Stimulated activated naive CD8-positive, alpha-beta T cell treated with anti-CD3 and anti-CD28 coated beads, Interleukin-15, Interleukin-2, amounts not matched to agents 100 U/mL and 50 U/mL, for 24 hours (primary cell): Measurements from ENCODE around the gene ISLR.

Source experiments
- ATAC-seq: fragments of 150-1000 bp; cut with Tn5 transposase; one replicate; pipeline ENCODE4 v1.10.0; 2021
- DNase-seq: peaks from one replicate; pipeline ENCODE4 v3.0.0; 2021

ISLR gene

GRCh38 chr15:74172701-74173379 lies 670 bp upstream of the ISLR start:
- ATAC-seq (no peak), DNase-seq (no peak)

- no peak for DNase-seq
- no peak for ATAC-seq
Observed at GRCh38 chr15:74174219-74174957, 878 bp downstream of the ISLR start.

GRCh38 chr15:74174958-74175253 lies 1.4 kb downstream of the ISLR start:
- DNase-seq (no peak), ATAC-seq (no peak)

GRCh38 chr15:74175271-74176191 lies 2.0 kb downstream of the ISLR start:
- DNase-seq (no peak), ATAC-seq (no peak)

GRCh38 chr15:74176262-74177214 lies 3.0 kb downstream of the ISLR start:
- ATAC-seq (no peak), DNase-seq (no peak)

GRCh38 chr15:74178326-74179100 lies 5.0 kb downstream of the ISLR start:
- ATAC-seq (no peak), DNase-seq (no peak)

GRCh38 chr15:74179101-74179841 lies 5.8 kb downstream of the ISLR start:
- DNase-seq: no peak
- ATAC-seq: no peak

- no peak for ATAC-seq
- DNase-seq: no peak
Observed at GRCh38 chr15:74179983-74180880, 6.7 kb downstream of the ISLR start.

GRCh38 chr15:74180881-74181602 lies 7.5 kb downstream of the ISLR start:
- DNase-seq: no peak

GRCh38 chr15:74182131-74182530 lies 8.6 kb downstream of the ISLR start:
- ATAC-seq (no peak), DNase-seq (no peak)

More at GRCh38 chr15:74180881-74181602, 7.5 kb downstream of the ISLR start:
- ATAC-seq: no peak

- ATAC-seq (peak; percentile 25), DNase-seq (no peak)
Observed at GRCh38 chr15:74184582-74185091, 11.1 kb downstream of the ISLR start.

GRCh38 chr15:74185710-74186348 lies 12.3 kb downstream of the ISLR start:
- peak; percentile 33 for ATAC-seq
- no peak for DNase-seq

- ATAC-seq (no peak), DNase-seq (no peak)
Observed at GRCh38 chr15:74188216-74188615, 14.7 kb downstream of the ISLR start.

GRCh38 chr15:74191798-74192197 lies 18.3 kb downstream of the ISLR start:
- ATAC-seq: no peak
- DNase-seq: no peak

- DNase-seq: no peak
- ATAC-seq: no peak
Observed at GRCh38 chr15:74192751-74193150, 19.2 kb downstream of the ISLR start.

GRCh38 chr15:74193299-74193718 lies 19.8 kb downstream of the ISLR start:
- no peak for ATAC-seq

GRCh38 chr15:74193905-74194304 lies 20.4 kb downstream of the ISLR start:
- DNase-seq (no peak), ATAC-seq (no peak)

More at GRCh38 chr15:74193299-74193718, 19.8 kb downstream of the ISLR start:
- DNase-seq: no peak
